RCC 7860 (cell line): ENCODE data around the gene HTT.

Source experiments
- DNase-seq: peaks from one replicate; pipeline ENCODE4 v3.0.0-alpha.2; 2015; ENCODE audit warnings: low spot score
- FAIRE-seq: peaks from 2 replicates; lab custom pipeline; 2012; peaks lifted over from hg19 to GRCh38; lab: Jason Lieb, UNC

The HTT gene

DNA sequence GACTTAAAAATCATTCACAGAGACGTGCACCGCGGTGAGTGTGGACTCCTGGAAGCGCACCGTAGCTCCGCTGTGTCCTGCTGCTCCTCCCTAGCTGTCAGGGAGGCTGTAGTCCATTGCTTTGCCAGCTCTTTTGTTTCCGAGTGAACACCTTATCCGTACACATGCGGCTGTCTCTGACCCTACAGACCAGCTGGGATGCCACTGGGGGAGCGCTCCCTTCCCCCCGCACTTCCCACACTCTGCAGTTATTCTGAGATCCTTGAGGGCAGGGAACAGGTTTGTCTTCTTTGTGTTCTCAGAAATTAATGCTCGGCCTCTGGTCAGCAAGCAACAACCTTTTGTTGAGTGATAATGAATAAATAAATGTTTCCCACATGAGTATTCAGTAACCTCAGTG lies 140.8 kb downstream of the HTT start:
- FAIRE-seq = no peak
- DNase-seq = no peak

DNA sequence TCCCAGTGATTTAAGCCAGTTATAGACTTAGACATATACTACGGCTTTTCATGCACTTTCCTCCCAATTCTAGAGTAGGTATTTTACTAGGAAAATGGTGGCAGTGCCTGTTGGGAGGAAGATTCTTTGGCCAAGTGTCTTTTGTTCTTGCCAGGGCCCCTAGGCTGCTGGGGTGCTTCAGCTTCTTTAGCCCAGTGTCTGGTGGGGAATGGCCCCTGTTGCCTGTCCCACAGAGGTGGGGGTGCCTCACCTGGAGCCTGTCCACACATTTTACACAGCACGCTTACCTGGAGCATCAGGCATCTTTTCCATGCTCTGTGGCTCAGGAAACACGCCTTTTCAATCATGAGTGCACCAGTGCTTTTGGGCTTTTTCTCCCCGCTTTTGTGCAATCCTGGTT lies 141.3 kb downstream of the HTT start:
- FAIRE-seq = no peak
- no peak for DNase-seq

DNA sequence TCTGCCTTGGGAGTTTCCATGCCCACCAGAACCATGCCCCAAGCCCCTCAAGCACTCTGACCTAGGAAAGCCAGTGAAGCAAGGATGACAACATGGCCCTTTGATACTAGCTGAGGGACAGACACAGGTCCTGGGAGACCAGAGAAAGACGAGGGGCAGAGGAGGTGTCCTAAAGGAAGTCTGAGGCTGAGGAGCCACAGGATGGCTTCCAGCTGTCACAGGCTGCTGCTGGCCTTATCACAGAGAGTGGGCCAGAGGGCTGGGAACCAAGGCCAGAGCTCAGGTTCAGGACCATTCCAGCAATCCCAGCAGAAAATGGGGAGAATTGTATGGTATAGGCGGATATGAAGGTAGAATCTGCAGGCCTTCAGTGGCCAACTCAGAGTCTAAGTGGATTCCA lies 142.8 kb downstream of the HTT start:
- no peak for FAIRE-seq
- no peak for DNase-seq

- no peak for DNase-seq
- FAIRE-seq = no peak
These were observed 143.3 kb downstream of the HTT start for GRCh38 chr4:3217771-3218170.

- FAIRE-seq = no peak
- no peak for DNase-seq
These were observed 144.6 kb downstream of the HTT start for GRCh38 chr4:3218824-3219760.

DNA sequence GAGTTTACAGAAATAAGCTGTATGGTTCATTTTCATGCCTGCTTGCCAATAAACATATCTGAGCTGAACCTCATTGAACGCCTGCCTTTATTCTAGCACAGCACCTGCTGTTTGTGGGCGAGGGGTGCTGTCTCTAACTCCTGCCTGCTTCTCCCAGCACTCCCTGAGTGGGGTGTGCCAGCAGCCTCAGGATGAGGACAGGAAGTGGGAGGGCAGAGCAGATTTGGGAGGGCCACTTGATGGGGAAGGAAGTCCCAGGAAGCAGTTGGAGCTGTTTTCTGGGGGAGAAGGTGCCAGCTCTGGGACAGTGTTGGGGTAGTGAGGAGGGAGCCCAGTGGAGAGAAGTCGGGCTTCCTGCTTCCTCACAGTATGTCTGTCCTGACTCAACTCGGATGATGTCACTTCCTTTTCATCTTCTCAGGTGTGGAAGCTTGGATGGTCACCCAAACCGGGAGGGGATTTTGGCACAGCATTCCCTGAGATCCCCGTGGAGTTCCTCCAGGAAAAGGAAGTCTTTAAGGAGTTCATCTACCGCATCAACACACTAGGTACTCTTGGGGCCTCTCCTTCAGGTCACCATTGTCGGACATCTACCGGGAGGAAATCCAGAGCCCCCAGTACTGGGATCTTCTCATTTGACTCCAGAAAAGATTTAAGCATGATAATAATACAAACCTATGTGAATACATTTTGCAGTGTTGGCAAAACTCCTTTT lies 145.4 kb downstream of the HTT start:
- no peak for FAIRE-seq
- DNase-seq = no peak

- no peak for DNase-seq
- FAIRE-seq = no peak
These were observed 146.1 kb downstream of the HTT start for GRCh38 chr4:3220476-3221183.

GRCh38 chr4:3221184-3221494 lies 146.7 kb downstream of the HTT start:
- no peak for DNase-seq
- FAIRE-seq = no peak

DNA sequence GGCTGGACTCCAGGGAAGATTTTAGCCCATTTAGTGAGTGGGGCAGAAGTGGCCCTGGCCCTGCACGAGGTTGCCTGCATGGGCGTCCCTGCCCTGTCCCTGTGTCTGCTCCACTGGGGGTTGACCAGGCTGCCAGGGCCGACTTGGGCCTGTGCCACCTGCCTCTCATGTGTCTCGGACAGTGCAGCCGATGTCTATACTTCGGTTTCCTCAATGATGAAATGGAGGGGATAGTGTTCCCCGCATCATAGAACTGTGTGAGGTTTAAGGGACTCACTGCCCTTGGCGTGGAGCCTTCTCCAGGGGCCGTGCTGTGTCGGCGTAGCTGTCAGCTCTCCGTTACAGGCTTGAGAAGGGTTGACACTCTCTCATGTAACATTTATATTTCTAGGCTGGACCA lies 147.5 kb downstream of the HTT start:
- FAIRE-seq (no peak), DNase-seq (no peak)

- no peak for FAIRE-seq
These were observed 148.9 kb downstream of the HTT start for GRCh38 chr4:3223346-3223745.

GRCh38 chr4:3223956-3224748 lies 149.7 kb downstream of the HTT start:
- no peak for DNase-seq
- FAIRE-seq = no peak

More at GRCh38 chr4:3223346-3223745, 148.9 kb downstream of the HTT start:
- no peak for DNase-seq

- DNase-seq (no peak), FAIRE-seq (no peak)
These were observed 150.8 kb downstream of the HTT start for GRCh38 chr4:3225071-3225850.

- no peak for FAIRE-seq
These were observed 151.5 kb downstream of the HTT start for GRCh38 chr4:3225936-3226335.

DNA sequence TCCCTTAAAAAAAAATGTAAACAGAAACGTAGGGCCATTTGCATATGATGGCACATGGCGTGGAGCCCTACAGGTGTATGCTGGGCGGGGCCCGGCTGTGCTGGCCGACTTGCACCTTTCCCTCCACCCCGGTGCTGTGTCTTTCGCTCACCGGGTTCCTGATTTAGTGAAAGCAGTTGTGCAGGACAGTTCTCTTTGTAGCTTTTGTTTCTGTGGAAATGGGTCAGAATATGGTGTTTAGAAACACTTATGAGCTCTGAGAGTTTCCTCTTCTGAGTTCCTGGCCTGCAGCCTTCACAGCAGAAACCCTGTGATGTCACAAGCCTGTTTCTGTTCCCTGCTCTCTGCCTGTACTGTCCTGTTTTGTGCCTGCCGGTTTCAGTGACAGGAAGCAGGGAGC lies 152.0 kb downstream of the HTT start:
- DNase-seq (no peak), FAIRE-seq (no peak)

More at GRCh38 chr4:3225936-3226335, 151.5 kb downstream of the HTT start:
- DNase-seq = no peak

DNA sequence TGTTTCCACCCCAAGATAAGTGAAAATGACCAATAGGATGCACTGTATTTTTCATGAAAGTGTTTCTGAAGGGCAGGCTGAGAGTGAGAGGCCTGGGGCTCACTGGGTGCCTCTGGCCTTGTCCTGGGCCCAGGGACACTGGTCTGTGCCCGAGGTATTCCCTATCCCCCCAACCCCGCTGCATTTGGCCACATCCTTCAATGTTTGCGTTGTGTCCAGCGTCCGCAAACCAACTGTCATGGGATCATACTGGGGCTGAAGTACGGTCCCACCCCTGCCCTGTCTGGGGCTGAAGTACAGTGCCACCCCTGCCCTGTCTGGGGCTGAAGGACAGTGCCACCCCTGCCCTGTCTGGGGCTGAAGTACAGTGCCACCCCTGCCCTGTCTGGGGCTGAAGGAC lies 152.5 kb downstream of the HTT start:
- no peak for FAIRE-seq
- no peak for DNase-seq

GRCh38 chr4:3227878-3228675 lies 153.6 kb downstream of the HTT start:
- FAIRE-seq (no peak), DNase-seq (no peak)

- no peak for FAIRE-seq
- DNase-seq = no peak
These were observed 154.4 kb downstream of the HTT start for GRCh38 chr4:3228881-3229280.

DNA sequence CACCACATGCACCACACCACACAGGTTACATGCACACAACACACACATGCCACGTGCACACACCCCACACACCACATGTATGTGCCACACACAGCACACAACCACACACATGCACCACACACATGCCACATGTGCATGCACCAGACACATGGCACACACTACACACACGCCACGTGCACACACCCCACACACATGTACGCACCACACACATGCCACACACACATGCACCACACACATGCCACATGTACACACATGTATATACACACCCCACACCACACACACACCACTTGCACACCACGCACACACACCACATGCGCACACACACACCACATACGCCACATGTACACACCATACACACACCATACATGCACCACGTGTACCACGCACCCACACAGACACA lies 154.8 kb downstream of the HTT start:
- no peak for FAIRE-seq
- no peak for DNase-seq

GRCh38 chr4:3229964-3230363 lies 155.5 kb downstream of the HTT start:
- no peak for FAIRE-seq
- DNase-seq = no peak
